AG09319 (cell line): Measurements from ENCODE around the gene ZNF749.
A peak's percentile ranks its signal among the peaks of the same experiment; 100 is the strongest.
"Not testable (repeated sequence)": the region's sequence is repeated elsewhere in the genome, so short reads cannot be mapped to it uniquely, and the experiment has no call there.

Experiments used
- DNase-seq: peaks from one replicate; pipeline ENCODE4 v3.0.0-alpha.2; 2010; ENCODE audit warnings: low read depth; ENCODE audit errors: extremely low read depth
- CTCF ChIP-seq: IDR thresholded peaks from 2 replicates; pipeline ENCODE4 v1.5.1; 2011; ENCODE audit warnings: low read depth, mild to moderate bottlenecking, inconsistent platforms, low read length, moderate library complexity

ZNF749 gene

GRCh38 chr19:57477191-57478008 is 42.3 kb downstream of the ZNF749 start, which contains the start of gene ZNF772:
Gene ZNF772 (minus strand): TSS chr19:57477566. CDS start chr19:57477309, 257 bp downstream.
- peak; percentile 67 for DNase-seq
- TF ChIP-seq CTCF, result peak; percentile 43

GRCh38 chr19:57487477-57488298 is 52.6 kb downstream of the ZNF749 start, which contains the start of gene ZNF419:
Gene ZNF419 (plus strand): TSS chr19:57487750. CDS start chr19:57487951, 201 bp downstream.
- DNase-seq, result peak; percentile 39

- DNase-seq, result not testable (repeated sequence)
Observed at GRCh38 chr19:57488299-57488644, 53.1 kb downstream of the ZNF749 start.
